Measurements from ENCODE around the gene USP15.
"Not testable (repeated sequence)": the region's sequence is repeated elsewhere in the genome, so short reads cannot be mapped to it uniquely, and the experiment has no call there.

USP15 gene

DNA sequence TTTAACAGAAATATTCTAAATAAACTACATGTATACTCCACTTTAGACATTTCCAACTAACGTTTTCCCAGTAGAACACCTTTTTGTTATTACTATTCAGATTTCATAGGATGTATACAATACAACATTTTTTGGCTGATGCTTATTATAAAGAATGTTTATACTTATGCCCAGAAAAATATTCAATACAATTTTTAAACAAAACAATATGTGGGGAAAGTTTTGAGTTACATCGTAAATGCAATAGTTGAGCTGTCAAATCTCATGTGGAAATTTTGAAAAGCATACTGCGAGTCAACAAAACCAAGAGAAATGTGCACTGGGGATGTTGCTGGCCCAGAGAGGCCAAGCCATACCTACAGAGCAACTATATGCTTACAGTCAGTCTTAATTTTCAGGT lies 188.2 kb downstream of the USP15 start:
- no peak for DNase-seq (ENCODE audit: low read depth)

DNA sequence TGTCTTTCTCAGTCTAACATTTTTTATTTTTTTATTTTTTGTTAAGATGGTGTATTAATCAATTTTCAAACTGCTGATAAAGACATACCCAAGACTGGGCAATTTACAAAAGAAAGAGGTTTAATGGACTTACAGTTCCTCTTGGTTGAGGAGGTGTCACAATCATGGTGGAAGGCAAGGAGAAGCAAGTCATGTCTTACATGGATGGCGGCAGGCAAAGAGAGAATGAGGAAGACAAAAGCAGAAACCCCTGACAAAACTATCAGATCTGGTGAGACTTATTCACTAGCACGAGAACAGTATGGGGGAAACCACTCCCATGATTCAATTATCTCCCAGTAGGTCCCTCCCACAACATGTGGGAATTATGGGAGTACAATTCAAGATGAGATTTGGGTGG lies 195.2 kb downstream of the USP15 start:
- DNase-seq (ENCODE audit: low read depth), result not testable (repeated sequence)

DNA sequence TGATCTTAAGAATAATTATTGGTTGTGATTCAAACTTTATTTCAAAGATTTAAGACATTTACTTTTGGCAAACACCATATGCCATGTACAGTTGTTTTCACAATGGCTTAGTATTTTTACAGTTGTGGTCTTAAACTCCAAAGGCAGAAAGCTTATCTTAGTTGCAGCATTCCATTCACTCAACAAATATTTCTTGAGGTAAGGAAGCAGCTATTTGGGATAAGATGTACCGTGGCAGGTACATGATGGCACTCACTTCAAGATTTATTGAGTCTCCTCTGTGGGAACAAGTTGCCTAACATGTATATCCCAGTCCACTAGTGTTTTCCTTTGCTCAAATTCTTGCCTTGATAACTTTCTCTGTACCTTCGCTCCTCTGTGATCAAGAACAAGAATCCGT lies 198.4 kb downstream of the USP15 start:
- DNase-seq (ENCODE audit: low read depth), result no peak

DNA sequence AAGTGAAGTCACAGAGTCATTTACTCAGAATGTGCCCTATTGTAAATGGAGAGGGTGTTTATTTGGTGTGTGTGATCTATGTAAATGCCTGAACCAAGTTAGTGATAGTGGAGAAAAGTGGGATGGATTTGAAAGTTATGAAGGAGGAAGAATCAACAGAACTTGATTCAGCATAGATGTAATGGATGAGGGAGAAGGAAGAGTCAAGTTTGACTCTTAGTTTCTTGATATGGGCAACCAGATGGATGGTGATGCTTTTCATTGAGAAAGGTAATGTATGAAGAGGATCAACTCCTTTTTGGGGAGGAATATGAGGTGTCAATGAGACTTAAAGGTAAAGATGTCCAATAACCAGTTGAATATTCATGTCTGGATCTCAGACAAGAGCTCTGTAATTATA lies 199.8 kb downstream of the USP15 start:
- DNase-seq (ENCODE audit: low read depth), result no peak

DNA sequence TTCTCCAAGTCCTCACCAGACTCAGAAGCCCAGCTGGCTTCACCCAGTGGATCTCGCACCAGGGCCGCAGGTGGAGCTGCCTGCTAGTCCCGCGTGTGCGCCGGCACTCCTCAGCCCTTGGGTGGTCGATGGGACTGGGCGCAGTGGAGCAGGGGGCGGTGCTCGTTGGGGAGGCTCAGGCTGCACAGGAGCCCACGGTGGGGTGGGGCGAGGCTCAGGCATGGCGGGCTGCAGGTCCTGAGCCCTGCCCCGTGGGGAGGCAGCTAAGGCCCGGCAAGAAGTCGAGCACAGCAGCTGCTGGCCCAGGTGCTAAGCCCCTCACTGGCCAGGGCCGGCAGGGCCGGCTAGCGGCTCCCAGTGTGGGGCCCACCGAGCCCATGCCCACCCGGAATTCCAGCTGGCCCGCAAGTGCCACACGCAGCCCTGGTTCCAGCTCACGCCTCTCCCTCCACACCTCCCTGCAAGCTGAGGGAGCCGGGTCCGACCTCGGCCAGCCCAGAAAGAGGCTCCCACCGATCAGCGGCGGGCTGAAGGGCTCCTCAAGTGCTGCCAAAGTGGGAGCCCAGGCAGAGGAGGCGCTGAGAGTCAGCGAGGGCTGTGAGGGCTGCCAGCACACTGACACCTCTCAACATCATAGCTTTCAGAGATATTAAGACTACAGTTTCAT lies 201.1 kb downstream of the USP15 start:
- DNase-seq (ENCODE audit: low read depth), result not testable (repeated sequence)

DNA sequence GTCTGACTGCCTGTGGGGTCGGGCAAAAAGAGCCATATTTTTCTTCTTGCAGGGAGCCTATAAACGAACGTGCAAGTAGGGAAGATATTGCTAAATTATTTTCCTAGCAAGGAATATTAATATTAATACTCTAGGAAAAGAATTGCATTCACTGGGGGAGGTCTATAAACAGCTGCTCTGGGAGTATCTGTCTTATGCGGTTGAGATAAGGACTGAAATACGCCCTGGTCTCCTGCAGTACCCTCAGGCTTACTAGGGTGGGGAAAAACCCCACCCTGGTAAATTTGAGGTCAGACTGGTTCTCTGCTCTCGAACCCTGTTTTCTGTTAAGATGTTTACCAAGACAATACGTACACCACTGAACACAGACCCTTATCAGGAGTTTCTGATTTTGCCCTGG lies 203.0 kb downstream of the USP15 start:
- not testable (repeated sequence) for DNase-seq (ENCODE audit: low read depth)
